K562 (cell line): ENCODE data around the gene IZUMO4. TPM values are rescaled to one million over a fixed set of nuclear protein-coding genes. Genes with fewer than 3 reads are reported as not detected.
A peak's percentile ranks its signal among the peaks of the same experiment; 100 is the strongest.

Experiments
- DNMT1 ChIP-seq: fragments of 450-650 bp; IDR thresholded peaks from 2 replicates; pipeline ENCODE4 v1.6.1; 2016; ENCODE audit warnings: antibody characterized with exemption, mild to moderate bottlenecking
- HEY1 ChIP-seq: fragments of 250-450 bp; sonication (Bioruptor Pico); IDR thresholded peaks from 2 replicates; pipeline ENCODE4 v1.5.0; 2020; ENCODE audit warnings: mild to moderate bottlenecking, moderate library complexity, borderline replicate concordance
- MTA1 ChIP-seq: fragments of 450-650 bp; IDR thresholded peaks from 2 replicates; pipeline ENCODE4 v1.6.1; 2017; ENCODE audit warnings: borderline replicate concordance
- POLR2A ChIP-seq: fragments of 450-650 bp; conservative IDR thresholded peaks from 2 replicates; pipeline ENCODE4 v1.6.1; 2016
- POLR2H ChIP-seq: IDR thresholded peaks from 2 replicates; pipeline ENCODE4 v1.6.1; 2016; ENCODE audit warnings: missing genetic modification characterization, low read depth, mild to moderate bottlenecking, control low read depth, missing compliant biosample characterization, moderate library complexity
- STAT5B ChIP-seq: fragments of 250-450 bp; sonication (Bioruptor Pico); IDR thresholded peaks from 2 replicates; pipeline ENCODE4 v1.8.0; 2021; ENCODE audit warnings: mild to moderate bottlenecking, inconsistent platforms
- TAF15 ChIP-seq: fragments of 200-400 bp; formaldehyde crosslinking; IDR thresholded peaks from 2 replicates; pipeline ENCODE4 v1.6.1; 2017; ENCODE audit warnings: mild to moderate bottlenecking, low read depth, low read length, moderate library complexity
- TFAM ChIP-seq: fragments of 250-450 bp; sonication (Bioruptor Pico); conservative IDR thresholded peaks from 2 replicates; pipeline ENCODE4 v1.5.0; 2021; ENCODE audit warnings: mild to moderate bottlenecking, moderate library complexity
- XRCC3 ChIP-seq: fragments of 450-650 bp; IDR thresholded peaks from 2 replicates; pipeline ENCODE4 v1.6.1; 2017; ENCODE audit warnings: mild to moderate bottlenecking, moderate library complexity
- ZNF717 ChIP-seq: fragments of 250-450 bp; sonication (Bioruptor Pico); IDR thresholded peaks from 2 replicates; pipeline ENCODE4 v1.5.0; 2021
- polyA plus RNA-seq, 8 experiments: library from polyadenylated mRNA; depleted of rRNA in 4 of 8; stranded (reverse) in 5 of 8; unstranded in 3 of 8; fragments of >200 nt; fragmentation: Nextera tagmentation in 2 of 8; fragmentation: Illumina TruSeq in 1 of 8; extraction: Ambion mirVana in 2 of 8; extraction: Trizol in 1 of 8; gene quantifications; 2 replicates each; pipeline versions ENCODE4 v1.2.1 to v1.2.3, GENCODE V29; 2011 to 2014; ENCODE audit warnings: inconsistent platforms in 1 of 8, missing spikeins in 1 of 8
- total RNA-seq, 7 experiments: library from RNA; depleted of rRNA in 6 of 7; stranded (reverse); fragments of >200 nt in 6 of 7; fragmentation: Illumina TruSeq in 2 of 7; extraction: Trizol in 2 of 7; gene quantifications; 2 replicates each; pipeline versions ENCODE4 v1.2.1 to v1.2.3, GENCODE V29; 2011 to 2021; ENCODE audit warnings: low replicate concordance in 1 of 7
- TF ChIP-seq, protein P1 (sequence below): sonication (generic); IDR thresholded peaks from 2 replicates; pipeline ENCODE4 v1.6.1; 2016
- TF ChIP-seq, protein P2 (sequence below): fragments of 250-450 bp; sonication (Bioruptor Pico); IDR thresholded peaks from 2 replicates; pipeline ENCODE4 v1.8.0; 2022; ENCODE audit warnings: moderate library complexity, mild to moderate bottlenecking, inconsistent platforms
- TF ChIP-seq, protein P3 (sequence below): fragments of 200-800 bp; sonication (Bioruptor generic); IDR thresholded peaks from 2 replicates; pipeline ENCODE4 v1.6.1; 2016; ENCODE audit warnings: missing genetic modification characterization, missing compliant biosample characterization
- TF ChIP-seq, protein P4 (sequence below): fragments of 150-350 bp; IDR thresholded peaks from 2 replicates; pipeline ENCODE4 v1.6.1; 2014; ENCODE audit warnings: low read depth, mild to moderate bottlenecking, low read length, borderline replicate concordance
- TF ChIP-seq, protein P5 (sequence below): fragments of 450-650 bp; IDR thresholded peaks from 2 replicates; pipeline ENCODE4 v1.6.1; 2016; ENCODE audit warnings: borderline replicate concordance

The IZUMO4 gene
- total and polyA plus RNA-seq, 9 of the 15 experiments (the other 6 are each of a cell fraction or from before 2014, with no cell fraction given): 0.07 to 3.9 (median 1.2) TPM

DNA sequence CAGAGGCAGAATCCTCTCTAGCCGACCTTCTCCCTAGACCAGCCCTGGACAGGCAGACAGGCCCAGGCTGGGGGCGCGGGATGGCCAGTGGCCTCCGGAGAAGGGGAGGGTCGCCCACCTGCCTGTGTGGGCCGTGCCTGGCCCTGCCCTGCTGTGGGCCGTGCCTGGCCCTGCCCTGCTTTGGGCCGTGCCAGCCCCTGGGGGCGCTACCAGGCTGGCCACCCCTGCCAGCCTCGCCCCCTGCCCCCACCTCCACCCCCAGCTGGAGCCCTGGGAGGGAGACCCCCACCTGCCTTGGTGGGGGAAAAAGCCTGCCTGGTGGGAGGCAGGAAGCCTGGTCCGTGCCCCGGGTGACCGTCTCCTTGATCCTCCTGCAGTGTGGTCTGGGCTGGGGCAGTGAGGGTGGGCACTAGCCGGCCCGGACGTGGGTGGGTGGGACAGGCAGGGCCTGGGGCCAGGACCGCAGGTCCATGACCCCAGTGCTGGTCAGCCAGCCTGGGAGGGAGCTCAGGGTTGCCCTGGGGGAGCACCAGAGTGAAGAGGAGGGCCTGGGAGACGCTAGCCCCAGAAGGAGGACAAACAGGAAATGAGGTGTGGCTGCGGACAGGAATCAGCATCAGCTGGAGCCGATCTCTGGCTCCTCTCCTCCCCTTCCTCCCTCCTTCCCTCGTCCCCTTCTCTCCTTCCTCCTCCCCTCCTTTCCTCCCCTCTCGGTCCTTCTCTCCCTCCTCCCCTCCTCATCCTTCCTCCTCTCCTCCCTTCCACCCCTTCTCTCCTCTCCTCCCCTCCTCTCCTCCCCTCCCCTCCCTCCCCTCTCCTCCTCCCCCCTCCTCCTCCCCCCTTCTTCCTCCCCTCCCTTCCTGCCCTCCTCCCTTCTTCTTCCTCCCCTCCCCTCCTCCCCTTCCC is 40.5 kb upstream of the IZUMO4 start (continued):
- TF ChIP-seq STAT5B (CRISPR knock-in tag): no peak
- TF ChIP-seq, protein P1, sequence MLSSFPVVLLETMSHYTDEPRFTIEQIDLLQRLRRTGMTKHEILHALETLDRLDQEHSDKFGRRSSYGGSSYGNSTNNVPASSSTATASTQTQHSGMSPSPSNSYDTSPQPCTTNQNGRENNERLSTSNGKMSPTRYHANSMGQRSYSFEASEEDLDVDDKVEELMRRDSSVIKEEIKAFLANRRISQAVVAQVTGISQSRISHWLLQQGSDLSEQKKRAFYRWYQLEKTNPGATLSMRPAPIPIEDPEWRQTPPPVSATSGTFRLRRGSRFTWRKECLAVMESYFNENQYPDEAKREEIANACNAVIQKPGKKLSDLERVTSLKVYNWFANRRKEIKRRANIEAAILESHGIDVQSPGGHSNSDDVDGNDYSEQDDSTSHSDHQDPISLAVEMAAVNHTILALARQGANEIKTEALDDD: no peak
- TF ChIP-seq TFAM (CRISPR knock-in tag): no peak
- TF ChIP-seq POLR2A: peak; percentile 77
- TF ChIP-seq XRCC3: no peak
- peak; percentile 95 for TF ChIP-seq MTA1
- peak; percentile 48 for TF ChIP-seq POLR2H (tag)
- TF ChIP-seq TAF15: no peak
- TF ChIP-seq, protein P2, sequence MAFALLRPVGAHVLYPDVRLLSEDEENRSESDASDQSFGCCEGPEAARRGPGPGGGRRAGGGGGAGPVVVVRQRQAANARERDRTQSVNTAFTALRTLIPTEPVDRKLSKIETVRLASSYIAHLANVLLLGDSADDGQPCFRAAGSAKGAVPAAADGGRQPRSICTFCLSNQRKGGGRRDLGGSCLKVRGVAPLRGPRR (CRISPR knock-in tag): no peak
- TF ChIP-seq ZNF717 (CRISPR knock-in tag): no peak
- TF ChIP-seq HEY1 (CRISPR knock-in tag): no peak
- no peak for TF ChIP-seq DNMT1
- TF ChIP-seq, protein P3, sequence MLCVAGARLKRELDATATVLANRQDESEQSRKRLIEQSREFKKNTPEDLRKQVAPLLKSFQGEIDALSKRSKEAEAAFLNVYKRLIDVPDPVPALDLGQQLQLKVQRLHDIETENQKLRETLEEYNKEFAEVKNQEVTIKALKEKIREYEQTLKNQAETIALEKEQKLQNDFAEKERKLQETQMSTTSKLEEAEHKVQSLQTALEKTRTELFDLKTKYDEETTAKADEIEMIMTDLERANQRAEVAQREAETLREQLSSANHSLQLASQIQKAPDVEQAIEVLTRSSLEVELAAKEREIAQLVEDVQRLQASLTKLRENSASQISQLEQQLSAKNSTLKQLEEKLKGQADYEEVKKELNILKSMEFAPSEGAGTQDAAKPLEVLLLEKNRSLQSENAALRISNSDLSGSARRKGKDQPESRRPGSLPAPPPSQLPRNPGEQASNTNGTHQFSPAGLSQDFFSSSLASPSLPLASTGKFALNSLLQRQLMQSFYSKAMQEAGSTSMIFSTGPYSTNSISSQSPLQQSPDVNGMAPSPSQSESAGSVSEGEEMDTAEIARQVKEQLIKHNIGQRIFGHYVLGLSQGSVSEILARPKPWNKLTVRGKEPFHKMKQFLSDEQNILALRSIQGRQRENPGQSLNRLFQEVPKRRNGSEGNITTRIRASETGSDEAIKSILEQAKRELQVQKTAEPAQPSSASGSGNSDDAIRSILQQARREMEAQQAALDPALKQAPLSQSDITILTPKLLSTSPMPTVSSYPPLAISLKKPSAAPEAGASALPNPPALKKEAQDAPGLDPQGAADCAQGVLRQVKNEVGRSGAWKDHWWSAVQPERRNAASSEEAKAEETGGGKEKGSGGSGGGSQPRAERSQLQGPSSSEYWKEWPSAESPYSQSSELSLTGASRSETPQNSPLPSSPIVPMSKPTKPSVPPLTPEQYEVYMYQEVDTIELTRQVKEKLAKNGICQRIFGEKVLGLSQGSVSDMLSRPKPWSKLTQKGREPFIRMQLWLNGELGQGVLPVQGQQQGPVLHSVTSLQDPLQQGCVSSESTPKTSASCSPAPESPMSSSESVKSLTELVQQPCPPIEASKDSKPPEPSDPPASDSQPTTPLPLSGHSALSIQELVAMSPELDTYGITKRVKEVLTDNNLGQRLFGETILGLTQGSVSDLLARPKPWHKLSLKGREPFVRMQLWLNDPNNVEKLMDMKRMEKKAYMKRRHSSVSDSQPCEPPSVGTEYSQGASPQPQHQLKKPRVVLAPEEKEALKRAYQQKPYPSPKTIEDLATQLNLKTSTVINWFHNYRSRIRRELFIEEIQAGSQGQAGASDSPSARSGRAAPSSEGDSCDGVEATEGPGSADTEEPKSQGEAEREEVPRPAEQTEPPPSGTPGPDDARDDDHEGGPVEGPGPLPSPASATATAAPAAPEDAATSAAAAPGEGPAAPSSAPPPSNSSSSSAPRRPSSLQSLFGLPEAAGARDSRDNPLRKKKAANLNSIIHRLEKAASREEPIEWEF: 0 out of 2 replicates have a peak, but pooled peaks have one; percentile 39
- TF ChIP-seq, protein P4, sequence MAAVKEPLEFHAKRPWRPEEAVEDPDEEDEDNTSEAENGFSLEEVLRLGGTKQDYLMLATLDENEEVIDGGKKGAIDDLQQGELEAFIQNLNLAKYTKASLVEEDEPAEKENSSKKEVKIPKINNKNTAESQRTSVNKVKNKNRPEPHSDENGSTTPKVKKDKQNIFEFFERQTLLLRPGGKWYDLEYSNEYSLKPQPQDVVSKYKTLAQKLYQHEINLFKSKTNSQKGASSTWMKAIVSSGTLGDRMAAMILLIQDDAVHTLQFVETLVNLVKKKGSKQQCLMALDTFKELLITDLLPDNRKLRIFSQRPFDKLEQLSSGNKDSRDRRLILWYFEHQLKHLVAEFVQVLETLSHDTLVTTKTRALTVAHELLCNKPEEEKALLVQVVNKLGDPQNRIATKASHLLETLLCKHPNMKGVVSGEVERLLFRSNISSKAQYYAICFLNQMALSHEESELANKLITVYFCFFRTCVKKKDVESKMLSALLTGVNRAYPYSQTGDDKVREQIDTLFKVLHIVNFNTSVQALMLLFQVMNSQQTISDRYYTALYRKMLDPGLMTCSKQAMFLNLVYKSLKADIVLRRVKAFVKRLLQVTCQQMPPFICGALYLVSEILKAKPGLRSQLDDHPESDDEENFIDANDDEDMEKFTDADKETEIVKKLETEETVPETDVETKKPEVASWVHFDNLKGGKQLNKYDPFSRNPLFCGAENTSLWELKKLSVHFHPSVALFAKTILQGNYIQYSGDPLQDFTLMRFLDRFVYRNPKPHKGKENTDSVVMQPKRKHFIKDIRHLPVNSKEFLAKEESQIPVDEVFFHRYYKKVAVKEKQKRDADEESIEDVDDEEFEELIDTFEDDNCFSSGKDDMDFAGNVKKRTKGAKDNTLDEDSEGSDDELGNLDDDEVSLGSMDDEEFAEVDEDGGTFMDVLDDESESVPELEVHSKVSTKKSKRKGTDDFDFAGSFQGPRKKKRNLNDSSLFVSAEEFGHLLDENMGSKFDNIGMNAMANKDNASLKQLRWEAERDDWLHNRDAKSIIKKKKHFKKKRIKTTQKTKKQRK: no peak
- TF ChIP-seq, protein P5, sequence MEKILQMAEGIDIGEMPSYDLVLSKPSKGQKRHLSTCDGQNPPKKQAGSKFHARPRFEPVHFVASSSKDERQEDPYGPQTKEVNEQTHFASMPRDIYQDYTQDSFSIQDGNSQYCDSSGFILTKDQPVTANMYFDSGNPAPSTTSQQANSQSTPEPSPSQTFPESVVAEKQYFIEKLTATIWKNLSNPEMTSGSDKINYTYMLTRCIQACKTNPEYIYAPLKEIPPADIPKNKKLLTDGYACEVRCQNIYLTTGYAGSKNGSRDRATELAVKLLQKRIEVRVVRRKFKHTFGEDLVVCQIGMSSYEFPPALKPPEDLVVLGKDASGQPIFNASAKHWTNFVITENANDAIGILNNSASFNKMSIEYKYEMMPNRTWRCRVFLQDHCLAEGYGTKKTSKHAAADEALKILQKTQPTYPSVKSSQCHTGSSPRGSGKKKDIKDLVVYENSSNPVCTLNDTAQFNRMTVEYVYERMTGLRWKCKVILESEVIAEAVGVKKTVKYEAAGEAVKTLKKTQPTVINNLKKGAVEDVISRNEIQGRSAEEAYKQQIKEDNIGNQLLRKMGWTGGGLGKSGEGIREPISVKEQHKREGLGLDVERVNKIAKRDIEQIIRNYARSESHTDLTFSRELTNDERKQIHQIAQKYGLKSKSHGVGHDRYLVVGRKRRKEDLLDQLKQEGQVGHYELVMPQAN: no peak
